ENCODE results near the gene COG7.
"Not testable (repeated sequence)": the region's sequence is repeated elsewhere in the genome, so short reads cannot be mapped to it uniquely, and the experiment has no call there.

COG7 gene

DNA sequence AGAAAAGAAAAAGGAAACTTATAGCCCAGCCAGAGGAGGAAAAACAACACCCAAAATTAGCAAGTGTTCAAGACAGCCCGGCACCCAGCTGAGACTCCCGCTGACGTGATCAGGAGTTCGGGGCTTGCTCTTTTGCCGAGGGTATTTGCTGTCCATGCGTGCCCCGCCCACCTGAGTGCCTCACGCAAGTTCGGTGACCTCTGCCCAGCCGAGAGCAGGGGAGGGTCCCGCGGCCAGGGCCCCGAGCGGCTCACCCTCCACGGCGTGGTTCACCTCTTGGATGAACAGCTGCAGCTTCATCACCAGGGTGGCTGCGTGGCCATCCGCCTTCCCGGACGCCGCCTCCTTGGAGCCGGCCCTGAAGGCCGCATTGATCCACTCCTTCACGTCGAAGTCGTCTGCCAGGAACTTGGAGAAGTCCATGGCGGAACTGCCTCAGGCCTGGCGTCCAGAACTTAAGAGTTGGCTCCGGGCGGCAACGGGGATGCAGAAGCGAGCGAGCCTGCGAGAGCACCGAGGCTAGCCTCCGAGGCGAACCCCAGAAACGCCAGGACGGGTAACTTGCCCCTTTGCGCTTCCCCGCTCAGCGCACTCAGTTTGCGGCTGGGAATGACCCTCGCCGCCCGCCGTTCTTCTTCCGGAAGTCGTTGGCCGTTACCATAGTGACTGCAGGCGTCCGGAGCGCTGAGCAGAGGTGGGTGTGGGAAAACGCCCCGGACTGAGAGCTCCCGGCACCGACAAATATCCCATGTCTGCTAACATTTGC is at the start of gene COG7:
Gene COG7 (minus strand): TSS at position 618 of the 766 bp plus-strand sequence. CDS start 195 bp downstream, at position 423.
- peak; percentile 72 for DNase-seq (ENCODE audit: low spot score)

DNA sequence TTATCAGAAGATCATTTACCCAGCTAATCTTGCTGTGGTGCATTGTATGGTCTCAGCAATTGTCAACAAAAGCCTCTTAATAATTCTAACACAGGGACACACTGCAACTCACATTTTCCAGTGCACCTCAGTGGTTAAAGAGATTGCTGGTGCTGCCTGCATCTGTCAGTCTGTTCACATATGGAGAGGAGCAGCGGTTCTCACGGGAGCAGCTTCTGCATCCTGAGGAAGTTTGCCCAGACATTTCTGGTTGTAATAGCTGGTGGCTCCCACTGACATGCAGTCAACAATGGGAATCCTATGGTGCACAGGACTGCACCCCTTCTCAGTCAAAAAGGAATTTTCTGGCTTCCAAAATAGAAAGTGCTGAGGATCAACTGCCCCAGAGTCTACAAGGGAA is 49.5 kb upstream of the COG7 start:
- DNase-seq (ENCODE audit: low spot score), result no peak

DNA sequence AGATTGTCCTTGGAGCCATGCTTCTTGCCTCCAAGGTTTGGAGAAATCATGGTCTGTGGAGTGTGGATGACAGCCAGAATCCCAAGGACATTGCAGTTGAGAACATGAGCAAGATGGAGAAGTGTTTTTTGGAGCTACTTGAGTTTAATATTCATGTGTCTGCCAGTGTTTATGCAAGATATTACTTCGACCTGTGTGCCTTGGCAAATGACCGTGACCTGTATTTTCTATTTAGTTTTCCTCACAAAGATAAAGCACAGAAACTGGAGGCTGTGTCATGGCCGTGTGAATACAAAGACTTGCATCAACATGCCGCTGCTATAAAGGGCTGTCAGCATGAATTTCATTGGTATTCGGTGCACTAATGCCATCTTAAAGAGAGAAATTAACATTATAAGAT is 48.3 kb upstream of the COG7 start:
- no peak for DNase-seq (ENCODE audit: low spot score)

GRCh38 chr16:23500862-23501225 is 47.9 kb upstream of the COG7 start:
- no peak for DNase-seq (ENCODE audit: low spot score)

GRCh38 chr16:23500212-23500861 is 47.3 kb upstream of the COG7 start:
- DNase-seq (ENCODE audit: low spot score), result no peak

- DNase-seq (ENCODE audit: low spot score), result no peak
These were observed 46.8 kb upstream of the COG7 start for GRCh38 chr16:23499801-23500200.

DNA sequence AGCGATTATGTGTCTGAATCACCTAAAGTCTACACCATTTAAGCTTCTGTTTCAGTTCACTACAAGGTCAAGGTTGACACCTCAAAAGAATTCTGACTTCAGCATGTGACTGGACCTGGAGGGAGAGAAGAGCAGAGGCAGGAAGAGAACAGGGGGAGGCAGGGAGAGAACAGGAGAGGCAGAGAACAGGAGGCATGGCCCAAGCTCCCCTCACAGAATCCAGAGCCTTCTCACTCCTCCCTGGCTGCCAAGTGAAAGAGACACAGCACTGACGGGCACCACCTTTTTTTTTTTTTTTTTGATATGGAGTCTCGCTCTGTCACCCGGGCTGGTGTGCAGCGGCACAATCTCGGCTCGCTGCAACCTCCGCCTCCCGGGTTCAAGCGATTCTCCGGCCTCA is 45.9 kb upstream of the COG7 start:
- no peak for DNase-seq (ENCODE audit: low spot score)

DNA sequence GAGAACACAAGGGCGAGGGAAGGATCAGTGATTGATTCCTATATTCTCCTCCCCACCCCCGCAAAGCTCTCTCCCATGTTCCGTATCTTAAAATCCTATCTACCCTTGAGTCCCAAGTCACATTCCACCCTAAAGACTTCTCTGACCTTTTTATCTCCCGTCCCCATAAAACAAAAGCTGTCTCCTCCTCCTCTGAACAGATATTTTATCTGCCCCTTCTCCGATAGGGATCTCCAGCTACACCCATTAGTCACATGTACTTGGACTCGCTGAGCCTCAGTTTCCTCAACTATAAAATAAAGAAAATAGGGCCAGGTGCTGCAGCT is 44.5 kb upstream of the COG7 start:
- DNase-seq (ENCODE audit: low spot score), result no peak

DNA sequence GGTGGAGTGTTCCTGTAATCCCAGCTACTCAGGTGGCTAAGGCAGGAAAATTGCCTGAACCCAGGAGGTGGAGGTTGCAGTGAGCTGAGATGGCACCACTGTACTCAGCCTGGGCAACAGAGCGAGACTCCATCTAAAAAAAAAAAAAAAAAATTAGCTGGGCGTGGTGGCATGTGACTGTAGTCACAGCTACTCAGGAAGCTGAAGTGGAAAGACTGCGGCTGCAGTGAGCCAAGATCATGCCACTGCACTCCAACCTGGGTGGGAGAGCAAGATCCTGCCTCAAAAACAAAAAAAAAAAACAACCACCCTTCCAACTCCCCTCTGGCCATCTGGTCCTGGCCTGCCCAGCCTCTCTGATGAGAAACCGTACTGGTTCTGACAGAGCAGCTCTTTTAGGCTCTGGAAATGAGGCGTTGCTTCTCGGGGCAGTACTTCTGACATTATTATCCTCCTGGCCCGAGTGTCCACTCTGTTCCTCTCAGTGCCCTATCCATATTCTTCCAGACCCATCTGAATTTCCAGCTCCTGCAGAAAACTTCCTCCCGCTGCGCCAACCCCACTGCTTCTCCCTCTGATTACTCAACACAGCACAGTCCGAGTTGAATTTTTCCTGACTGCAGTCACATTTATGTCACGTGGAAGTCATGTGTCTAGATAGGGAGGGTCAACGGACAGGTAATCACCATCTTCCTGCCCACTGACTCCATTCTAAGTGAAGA is 44.0 kb upstream of the COG7 start:
- DNase-seq (ENCODE audit: low spot score), result peak; percentile 19

DNA sequence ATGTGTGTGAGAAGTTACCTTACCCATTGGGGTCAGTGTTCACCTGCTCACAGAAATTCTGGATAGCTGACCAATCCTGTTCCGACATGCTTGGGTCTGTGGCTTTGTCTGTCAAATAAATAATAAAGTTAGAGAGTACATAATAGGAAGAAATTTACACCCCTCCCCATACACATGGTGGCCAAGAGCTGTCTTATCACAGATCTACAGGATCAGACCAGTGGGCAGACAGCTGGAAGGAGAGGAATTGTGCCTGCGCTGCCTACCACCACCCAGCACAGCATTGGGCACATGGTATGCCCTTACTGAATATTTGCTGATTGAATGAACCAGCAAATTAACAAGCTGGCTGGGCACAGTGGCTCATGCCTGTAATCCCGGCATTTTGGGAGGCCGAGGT is 42.7 kb upstream of the COG7 start:
- no peak for DNase-seq (ENCODE audit: low spot score)

- no peak for DNase-seq (ENCODE audit: low spot score)
These were observed 41.2 kb upstream of the COG7 start for GRCh38 chr16:23494188-23494587.

- DNase-seq (ENCODE audit: low spot score), result no peak
These were observed 38.8 kb upstream of the COG7 start for GRCh38 chr16:23491490-23492391.

GRCh38 chr16:23486480-23486879 is 33.5 kb upstream of the COG7 start:
- DNase-seq (ENCODE audit: low spot score), result no peak

GRCh38 chr16:23485841-23486240 is 32.9 kb upstream of the COG7 start:
- DNase-seq (ENCODE audit: low spot score), result no peak

DNA sequence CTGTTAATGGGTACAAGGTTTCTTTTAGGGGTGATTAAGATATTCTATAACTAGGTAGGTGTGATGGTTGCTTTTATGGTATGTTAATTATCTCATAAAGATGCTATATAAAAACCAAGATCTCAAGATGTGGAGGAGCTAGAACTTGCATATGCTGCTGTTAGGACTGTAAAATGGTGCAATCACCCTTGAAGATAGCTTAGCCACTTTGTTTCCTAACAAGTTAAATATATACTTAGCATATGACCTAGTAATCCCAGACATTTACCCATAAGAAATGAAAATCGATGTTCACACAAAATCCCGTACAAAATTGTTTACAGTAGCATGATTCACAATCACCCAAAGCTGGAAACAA is 32.2 kb upstream of the COG7 start:
- no peak for DNase-seq (ENCODE audit: low spot score)

DNA sequence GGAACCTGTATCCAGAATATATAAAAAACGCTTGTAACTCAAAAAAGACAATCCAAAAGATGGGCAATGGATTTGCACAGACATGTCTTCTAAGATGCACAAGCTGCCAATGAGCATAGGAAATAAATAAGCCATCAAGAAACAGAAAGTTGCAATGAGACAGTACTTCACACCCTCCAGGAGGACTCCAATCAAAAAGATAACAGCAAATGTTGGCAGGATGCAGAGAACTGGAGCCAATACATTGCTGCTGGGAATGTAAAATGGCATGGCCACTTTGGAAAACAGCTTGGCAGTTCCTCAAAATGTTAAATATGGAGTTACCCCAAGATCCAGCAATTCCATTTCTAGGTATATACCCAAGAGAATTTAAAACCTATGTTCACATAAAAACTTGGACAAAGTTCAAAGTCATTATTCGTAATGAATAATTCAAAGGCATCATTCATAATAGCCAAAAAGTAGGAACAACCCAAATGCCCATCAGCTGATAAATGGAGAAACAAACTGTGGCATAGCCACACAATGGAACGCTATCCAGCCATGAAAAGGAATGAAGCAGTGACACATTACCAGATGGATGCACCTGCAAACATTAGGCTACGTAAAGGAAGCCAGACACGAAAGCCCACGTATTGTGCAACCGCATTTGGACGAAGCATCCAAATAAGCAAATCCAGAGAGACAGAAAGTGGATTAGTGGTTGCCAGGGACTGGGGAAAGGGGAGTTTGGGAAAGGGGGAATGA is 31.7 kb upstream of the COG7 start:
- no peak for DNase-seq (ENCODE audit: low spot score)

- not testable (repeated sequence) for DNase-seq (ENCODE audit: low spot score)
These were observed 30.5 kb upstream of the COG7 start for GRCh38 chr16:23483492-23483891.

DNA sequence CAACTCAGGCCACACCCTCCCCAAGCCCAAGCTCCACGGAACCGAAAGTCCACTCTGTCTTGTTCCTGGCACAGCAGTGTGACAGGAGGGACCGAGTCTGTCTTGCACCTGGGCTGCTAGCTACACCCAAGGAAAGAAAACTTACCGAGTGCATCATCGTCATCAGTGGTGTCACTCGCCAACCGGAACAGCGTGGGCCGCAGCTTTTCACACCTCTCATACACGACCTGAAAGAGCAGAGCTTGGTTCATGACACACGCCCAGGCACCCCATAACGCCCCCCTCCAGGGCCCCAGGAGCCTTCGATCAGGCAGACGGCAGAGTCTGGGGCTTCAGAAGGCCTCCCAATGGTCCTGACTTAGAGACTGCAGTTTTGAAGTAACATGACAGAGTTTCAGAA is 29.8 kb upstream of the COG7 start:
- no peak for DNase-seq (ENCODE audit: low spot score)

DNA sequence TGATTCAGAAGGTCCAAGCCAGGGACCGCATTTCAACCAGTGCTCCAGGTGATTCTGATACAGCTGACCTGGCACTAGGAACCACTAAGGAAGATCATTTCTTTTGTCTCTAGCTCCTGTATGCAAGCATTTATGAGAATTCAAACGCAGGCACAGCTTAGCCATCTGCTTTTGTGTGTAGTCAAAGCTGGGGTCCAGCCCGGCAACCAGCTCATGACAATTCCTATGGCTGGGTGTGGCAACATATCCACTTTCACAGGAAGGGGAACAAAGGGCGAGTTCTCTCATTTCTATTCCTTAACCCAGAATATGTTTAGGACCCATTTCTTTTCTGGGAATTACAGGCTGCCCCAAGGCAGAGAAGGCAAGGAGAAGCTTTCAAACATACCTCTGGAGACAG is 27.3 kb upstream of the COG7 start:
- DNase-seq (ENCODE audit: low spot score), result no peak

GRCh38 chr16:23479138-23479537 is 26.1 kb upstream of the COG7 start:
- no peak for DNase-seq (ENCODE audit: low spot score)

GRCh38 chr16:23478566-23478965 is 25.6 kb upstream of the COG7 start:
- no peak for DNase-seq (ENCODE audit: low spot score)

- no peak for DNase-seq (ENCODE audit: low spot score)
These were observed 23.3 kb upstream of the COG7 start for GRCh38 chr16:23476289-23476688.
